Stomach (tissue), 9 donors: ENCODE data around the gene ABI3BP. TPM values are rescaled to one million over a fixed set of nuclear protein-coding genes. Genes with fewer than 3 reads are reported as not detected.

Experiments used
- DNase-seq, 2 donors: peaks; one replicate each; pipeline versions ENCODE4 v3.0.0 to v3.0.0-alpha.2; 2013 to 2019
- H3K27ac ChIP-seq, 5 donors: fragments of 200-600 bp in 4 of 5; sonication (generic) in 4 of 5; one replicate each; pipeline ENCODE4 v1.5.1; 2013 to 2019; ENCODE audit warnings: mild to moderate bottlenecking in 1 of 5, moderate library complexity in 1 of 5
- H3K27me3 ChIP-seq, 3 donors: fragments of 200-600 bp; sonication (generic); one replicate each; pipeline ENCODE4 v1.5.1; 2017 to 2019; ENCODE audit warnings: mixed run types in 1 of 3
- H3K36me3 ChIP-seq, 4 donors: fragments of 200-600 bp; sonication (generic); 1 replicate in 3 of 4; 2 replicates in 1 of 4; pipeline ENCODE4 v1.5.1; 2016 to 2019
- H3K4me1 ChIP-seq, 4 donors: fragments of 200-600 bp; sonication (generic); one replicate each; pipeline ENCODE4 v1.5.1; 2016 to 2019
- H3K4me3 ChIP-seq, 4 donors: fragments of 200-600 bp; sonication (generic) in 3 of 4; one replicate each; pipeline ENCODE4 v1.5.1; 2016 to 2019; ENCODE audit warnings: mild to moderate bottlenecking in 1 of 4
- H3K9me3 ChIP-seq, 4 donors: fragments of 200-600 bp; sonication (generic); one replicate each; pipeline ENCODE4 v1.5.1; 2016 to 2019
- EP300 ChIP-seq: sonication (generic); formaldehyde crosslinking; IDR thresholded peaks from one replicate; pipeline ENCODE4 v1.6.1; 2017; ENCODE audit warnings: antibody characterized with exemption
- POLR2A ChIP-seq, 4 donors: fragments of 450-650 bp; IDR thresholded peaks; one replicate each; pipeline ENCODE4 v1.6.1; 2016; ENCODE audit warnings: antibody characterized with exemption in 4 of 4, control low read depth in 2 of 4, mild to moderate bottlenecking in 1 of 4, moderate library complexity in 1 of 4
- POLR2AphosphoS5 ChIP-seq, 3 donors: sonication (generic); formaldehyde crosslinking; IDR thresholded peaks; one replicate each; pipeline ENCODE4 v1.6.1; 2016; ENCODE audit warnings: antibody characterized with exemption in 3 of 3
- WGBS, 5 donors: extraction: QIAGEN DNeasy Blood & Tissue Kit in 3 of 5; methylation state at CpG; one replicate each; pipeline versions ENCODE4 v1.1.5 to v1.1.7; 2013 to 2018; 5-methylcytosine and 5-hydroxymethylcytosine counted together
- intact Hi-C: fragments of 100-400 bp; cut with DNase I; formaldehyde crosslinking; loops from one replicate; pipeline ENCODE4 v1.15.1; 2023; ENCODE audit warnings: low total_unique reads
- polyA plus RNA-seq, 3 donors: library from polyadenylated mRNA; stranded (reverse); fragments of 200-250 nt; gene quantifications; one replicate each; pipeline ENCODE4 v1.2.3, GENCODE V29; 2013
- total RNA-seq, 5 donors: library from RNA; depleted of rRNA; stranded (reverse); fragments of >200 nt; gene quantifications; one replicate each; pipeline versions ENCODE4 v1.1.0 to v1.2.3, GENCODE V29; 2014 to 2016
- TF ChIP-seq, protein P1 (sequence below), 7 experiments: fragments of 450-650 bp in 4 of 7; fragments of 200-600 bp in 3 of 7; sonication (generic) in 3 of 7; IDR thresholded peaks; one replicate each; pipeline ENCODE4 v1.5.1; 2016 to 2019; ENCODE audit warnings: antibody characterized with exemption in 7 of 7, control low read depth in 2 of 7, mild to moderate bottlenecking in 1 of 7
- donor health status: healthy with polysubstance abuse.
- donor health status: Bipolar disorder and iron deficiency.
- donor health status: healthy.

ABI3BP gene
- total and polyA plus RNA-seq, 8 donors = 1.5 to 252 (median 21.7) TPM

DNA sequence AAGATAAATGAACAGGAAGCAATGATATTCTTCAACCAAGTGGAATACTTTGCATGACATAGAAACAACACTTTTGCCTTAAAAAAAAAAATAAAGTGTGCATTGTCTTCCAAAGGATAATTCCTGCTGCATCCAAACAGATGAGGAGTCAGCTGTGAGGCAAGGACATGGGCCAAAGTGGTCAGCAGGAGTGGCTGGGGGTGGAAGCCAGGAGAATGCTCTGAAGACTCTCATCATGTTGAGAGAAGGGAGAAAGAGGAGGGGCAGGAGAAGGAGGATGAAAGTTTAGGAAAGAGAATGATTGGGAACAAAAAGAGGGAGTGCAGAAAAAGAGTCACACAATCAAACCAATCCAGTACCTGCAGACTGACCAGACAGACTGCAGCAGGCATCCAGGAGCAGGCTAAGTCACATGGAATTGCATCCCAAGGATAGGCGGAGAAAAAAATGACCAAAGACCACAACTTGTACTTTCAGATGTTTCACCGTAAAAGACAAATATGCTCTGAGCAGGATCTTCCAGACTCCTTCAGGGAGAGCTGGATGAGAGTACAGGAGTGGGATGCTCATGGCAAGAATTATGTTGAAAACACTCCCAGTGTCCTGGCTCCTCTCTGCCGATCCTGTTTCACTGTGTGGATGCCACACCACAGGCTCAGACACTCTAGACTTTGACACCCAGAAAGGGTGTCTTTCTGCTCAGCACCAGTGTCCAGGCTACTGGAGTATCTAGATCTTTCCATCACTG is 11.9 kb downstream of the ABI3BP start:
- TF ChIP-seq POLR2AphosphoS5 (IDR thresholded peaks at IDR 0.05) (no peak), EP300 (no peak), POLR2A (IDR thresholded peaks at IDR 0.05) (no peak)
- TF ChIP-seq, protein P1, sequence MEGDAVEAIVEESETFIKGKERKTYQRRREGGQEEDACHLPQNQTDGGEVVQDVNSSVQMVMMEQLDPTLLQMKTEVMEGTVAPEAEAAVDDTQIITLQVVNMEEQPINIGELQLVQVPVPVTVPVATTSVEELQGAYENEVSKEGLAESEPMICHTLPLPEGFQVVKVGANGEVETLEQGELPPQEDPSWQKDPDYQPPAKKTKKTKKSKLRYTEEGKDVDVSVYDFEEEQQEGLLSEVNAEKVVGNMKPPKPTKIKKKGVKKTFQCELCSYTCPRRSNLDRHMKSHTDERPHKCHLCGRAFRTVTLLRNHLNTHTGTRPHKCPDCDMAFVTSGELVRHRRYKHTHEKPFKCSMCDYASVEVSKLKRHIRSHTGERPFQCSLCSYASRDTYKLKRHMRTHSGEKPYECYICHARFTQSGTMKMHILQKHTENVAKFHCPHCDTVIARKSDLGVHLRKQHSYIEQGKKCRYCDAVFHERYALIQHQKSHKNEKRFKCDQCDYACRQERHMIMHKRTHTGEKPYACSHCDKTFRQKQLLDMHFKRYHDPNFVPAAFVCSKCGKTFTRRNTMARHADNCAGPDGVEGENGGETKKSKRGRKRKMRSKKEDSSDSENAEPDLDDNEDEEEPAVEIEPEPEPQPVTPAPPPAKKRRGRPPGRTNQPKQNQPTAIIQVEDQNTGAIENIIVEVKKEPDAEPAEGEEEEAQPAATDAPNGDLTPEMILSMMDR (IDR thresholded peaks at IDR 0.05) = no peak
- Histone ChIP-seq H3K4me3 (no peak overlapping the region), H3K27me3 (no peaks in the 10 kb centered on the region), H3K9me3 (no peaks in the 10 kb centered on the region), H3K4me1 (peaks cover 0 to 53% (median 13%) of the 10 kb centered on the region in 4 donors), H3K36me3 (no peaks in the 10 kb centered on the region), H3K27ac (peak overlapping the region in 3 of 5 donors; percentile 31 to 63 (median 61))
- 77 to 88% (median 86%) methylated on average over 2 to 3 of the region's 3 CpGs for WGBS, 5 donors
- intact Hi-C loops = no loop called here
- DNase-seq = peak in 1 of 2 donors; percentile 13

DNA sequence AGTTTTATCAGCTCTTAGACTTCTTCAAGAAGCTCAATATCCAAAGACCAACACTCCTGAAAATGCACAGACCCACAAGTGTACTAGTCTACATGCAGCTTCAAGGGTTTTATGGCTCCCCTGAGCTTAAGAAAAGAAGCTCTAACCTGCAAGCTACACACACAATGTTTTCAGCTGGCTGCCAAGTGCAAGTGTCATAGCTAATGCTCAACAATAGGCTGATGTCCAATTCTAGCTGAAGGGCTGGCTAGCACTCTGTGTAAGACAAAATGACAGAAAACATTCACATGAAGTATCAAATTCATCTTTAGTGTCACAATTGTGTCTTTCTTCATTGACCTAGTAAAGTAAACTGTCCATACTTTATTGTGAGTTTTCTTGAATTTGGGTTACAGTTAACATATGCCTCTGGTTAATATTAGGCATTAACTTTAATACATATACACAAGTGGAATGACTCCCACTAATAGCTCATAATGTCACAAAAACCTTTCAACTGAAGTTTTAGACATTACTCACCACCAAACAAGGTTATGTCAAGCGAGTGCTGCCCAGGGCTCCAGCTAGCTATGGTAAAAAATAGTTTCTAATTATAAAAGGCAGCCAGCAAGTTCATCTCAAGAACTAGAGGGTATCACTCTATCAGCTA is 15.1 kb downstream of the ABI3BP start:
- Histone ChIP-seq H3K27ac (peak overlapping the region in 1 of 5 donors; percentile 43), H3K9me3 (no peaks in the 10 kb centered on the region), H3K4me3 (no peak overlapping the region), H3K36me3 (no peaks in the 10 kb centered on the region), H3K4me1 (peaks cover 0 to 42% (median 11%) of the 10 kb centered on the region in 4 donors), H3K27me3 (no peaks in the 10 kb centered on the region)
- peak in 1 of 2 donors; percentile 59 for DNase-seq
- intact Hi-C loops = no loop called here
- TF ChIP-seq POLR2AphosphoS5 (IDR thresholded peaks at IDR 0.05) = no peak
- no peak for TF ChIP-seq POLR2A (IDR thresholded peaks at IDR 0.05)
- WGBS, 5 donors = 56 to 87% (median 79%) methylated on average over 1 of the region's 1 CpG

- Histone ChIP-seq H3K9me3 (no peaks in the 10 kb centered on the region), H3K27ac (no peak overlapping the region), H3K36me3 (no peaks in the 10 kb centered on the region), H3K4me1 (peaks cover 0 to 39% (median 6%) of the 10 kb centered on the region in 4 donors), H3K27me3 (no peaks in the 10 kb centered on the region), H3K4me3 (no peak overlapping the region)
- DNase-seq = no peak
- intact Hi-C loops = no loop called here
- 73 to 93% (median 75%) methylated on average over 3 of the region's 3 CpGs for WGBS, 5 donors
- TF ChIP-seq, protein P1 (IDR thresholded peaks at IDR 0.05) = no peak
- TF ChIP-seq POLR2AphosphoS5 (IDR thresholded peaks at IDR 0.05) (no peak), POLR2A (IDR thresholded peaks at IDR 0.05) (no peak), EP300 (no peak)
Observed at GRCh38 chr3:100976611-100977010, 16.6 kb downstream of the ABI3BP start.

GRCh38 chr3:100975714-100976113 is 17.5 kb downstream of the ABI3BP start:
- Histone ChIP-seq H3K27me3 (no peaks in the 10 kb centered on the region), H3K9me3 (no peaks in the 10 kb centered on the region), H3K4me1 (peaks cover 0 to 30% (median 6%) of the 10 kb centered on the region in 4 donors), H3K36me3 (no peaks in the 10 kb centered on the region), H3K27ac (no peak overlapping the region), H3K4me3 (no peak overlapping the region)
- intact Hi-C loops = no loop called here
- TF ChIP-seq, protein P1 (IDR thresholded peaks at IDR 0.05) = no peak
- TF ChIP-seq EP300 (no peak), POLR2A (IDR thresholded peaks at IDR 0.05) (no peak), POLR2AphosphoS5 (IDR thresholded peaks at IDR 0.05) (no peak)
- WGBS, 5 donors = 75 to 86% (median 83%) methylated on average over 2 of the region's 2 CpGs
- no peak for DNase-seq
